ENCODE measurements around the gene JARID2. TPM values are rescaled to one million over a fixed set of nuclear protein-coding genes. Genes with fewer than 3 reads are reported as not detected.

The JARID2 gene
- total RNA-seq, 1 donor from 2014 or later, result 66.1 TPM

GRCh38 chr6:15556711-15557110 lies 310.8 kb downstream of the JARID2 start:
- no peak for DNase-seq (ENCODE audit: low spot score)
- Mint-ChIP-seq H3K4me1 (ENCODE audit: unreplicated experiment) (peaks cover 33% of the 10 kb centered on the region), H3K27ac (ENCODE audit: unreplicated experiment) (no peak overlapping the region), H3K36me3 (ENCODE audit: low read depth, unreplicated experiment) (no peaks in the 10 kb centered on the region), H3K27me3 (ENCODE audit: unreplicated experiment) (peaks cover under 1% of the 10 kb centered on the region), H3K4me3 (ENCODE audit: unreplicated experiment) (no peak overlapping the region), H3K9me3 (ENCODE audit: unreplicated experiment) (no peaks in the 10 kb centered on the region)
- TF ChIP-seq CTCF (IDR thresholded peaks at IDR 0.05; ENCODE audit: unreplicated experiment), result no peak

- no peaks in the 10 kb centered on the region for H3K27me3 Mint-ChIP-seq (ENCODE audit: unreplicated experiment)
- H3K36me3 Mint-ChIP-seq (ENCODE audit: low read depth, unreplicated experiment), result no peaks in the 10 kb centered on the region
- H3K27ac Mint-ChIP-seq (ENCODE audit: unreplicated experiment), result no peak overlapping the region
- no peaks in the 10 kb centered on the region for H3K9me3 Mint-ChIP-seq (ENCODE audit: unreplicated experiment)
- no peak for DNase-seq (ENCODE audit: low spot score)
- no peak overlapping the region for H3K4me3 Mint-ChIP-seq (ENCODE audit: unreplicated experiment)
- no peak for TF ChIP-seq CTCF (IDR thresholded peaks at IDR 0.05; ENCODE audit: unreplicated experiment)
- H3K4me1 Mint-ChIP-seq (ENCODE audit: unreplicated experiment), result peaks cover 29% of the 10 kb centered on the region
These were observed 311.3 kb downstream of the JARID2 start for GRCh38 chr6:15557174-15557573.

DNA sequence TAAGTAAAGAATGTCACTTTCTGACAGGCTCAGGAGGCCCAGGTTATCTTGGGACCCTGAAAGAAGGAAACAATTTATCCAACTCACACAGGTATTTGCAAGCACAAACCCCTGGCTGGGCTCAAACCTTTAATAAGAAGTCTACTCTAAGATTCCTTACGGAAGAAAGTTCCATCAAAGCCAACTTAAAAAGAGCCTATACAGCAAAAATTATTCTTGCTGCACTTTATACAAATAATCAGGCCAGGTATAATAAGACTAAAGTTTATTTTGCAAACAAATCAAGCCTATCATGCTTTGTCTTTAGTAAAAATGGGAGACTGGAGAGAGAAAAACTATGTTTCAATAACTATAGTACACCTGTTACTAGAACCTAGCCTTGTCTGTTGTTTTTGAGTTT lies 314.8 kb downstream of the JARID2 start:
- TF ChIP-seq CTCF (IDR thresholded peaks at IDR 0.05; ENCODE audit: unreplicated experiment), result no peak
- Mint-ChIP-seq H3K4me1 (ENCODE audit: unreplicated experiment) (peaks cover 3% of the 10 kb centered on the region), H3K27me3 (ENCODE audit: unreplicated experiment) (no peaks in the 10 kb centered on the region), H3K36me3 (ENCODE audit: low read depth, unreplicated experiment) (no peaks in the 10 kb centered on the region), H3K27ac (ENCODE audit: unreplicated experiment) (no peak overlapping the region), H3K9me3 (ENCODE audit: unreplicated experiment) (no peaks in the 10 kb centered on the region), H3K4me3 (ENCODE audit: unreplicated experiment) (no peak overlapping the region)
- DNase-seq (ENCODE audit: low spot score), result no peak

GRCh38 chr6:15561447-15562199 lies 315.8 kb downstream of the JARID2 start:
- Mint-ChIP-seq H3K9me3 (ENCODE audit: unreplicated experiment) (no peaks in the 10 kb centered on the region), H3K4me3 (ENCODE audit: unreplicated experiment) (no peak overlapping the region)
- no peak for DNase-seq (ENCODE audit: low spot score)

More at GRCh38 chr6:15561447-15562199, 315.8 kb downstream of the JARID2 start:
- no peak for TF ChIP-seq CTCF (IDR thresholded peaks at IDR 0.05; ENCODE audit: unreplicated experiment)
- Mint-ChIP-seq H3K4me1 (ENCODE audit: unreplicated experiment) (peaks cover 2% of the 10 kb centered on the region), H3K36me3 (ENCODE audit: low read depth, unreplicated experiment) (no peaks in the 10 kb centered on the region), H3K27me3 (ENCODE audit: unreplicated experiment) (no peaks in the 10 kb centered on the region), H3K27ac (ENCODE audit: unreplicated experiment) (no peak overlapping the region)
